ENCODE measurements around the gene RAPGEF5.
"Not testable (repeated sequence)": the region's sequence is repeated elsewhere in the genome, so short reads cannot be mapped to it uniquely, and the experiment has no call there.

Gene RAPGEF5

DNA sequence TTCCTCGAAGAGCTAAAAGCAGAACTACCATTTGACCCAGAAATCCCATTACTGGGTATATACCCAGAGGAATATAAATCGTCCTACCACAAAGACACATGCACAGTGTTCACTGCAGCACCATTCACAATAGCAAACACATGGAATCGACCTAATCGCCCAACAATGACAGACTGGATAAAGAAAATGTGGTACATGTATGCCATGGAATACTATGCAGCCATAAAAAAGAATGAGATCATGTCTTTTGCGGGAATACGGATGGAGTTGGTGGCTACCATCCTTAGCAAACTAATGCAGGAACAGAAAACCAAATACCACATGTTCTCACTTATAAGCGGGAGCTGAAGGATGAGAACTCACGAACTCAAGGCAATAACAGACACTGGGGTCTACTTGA lies 276.7 kb downstream of the RAPGEF5 start:
- not testable (repeated sequence) for DNase-seq (ENCODE audit: low read depth)

DNA sequence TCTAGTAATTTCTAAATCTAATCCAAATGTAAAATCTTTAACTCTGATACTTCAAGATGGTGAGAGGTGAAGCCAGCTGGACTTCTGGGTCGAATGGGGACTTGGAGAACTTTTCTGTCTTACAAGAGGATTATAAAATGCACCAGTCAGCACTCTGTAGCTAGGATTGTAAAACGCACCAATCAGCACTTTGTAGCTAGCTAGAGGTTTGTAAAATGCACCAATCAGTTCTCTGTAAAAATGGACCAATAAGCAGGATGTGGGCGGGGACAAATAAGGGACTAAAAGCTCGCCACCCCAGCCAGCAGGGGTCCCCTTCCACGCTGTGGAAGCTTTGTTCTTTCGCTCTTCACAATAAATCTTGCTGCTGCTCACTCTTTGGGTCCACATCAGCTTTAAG lies 278.1 kb downstream of the RAPGEF5 start:
- not testable (repeated sequence) for DNase-seq (ENCODE audit: low read depth)

DNA sequence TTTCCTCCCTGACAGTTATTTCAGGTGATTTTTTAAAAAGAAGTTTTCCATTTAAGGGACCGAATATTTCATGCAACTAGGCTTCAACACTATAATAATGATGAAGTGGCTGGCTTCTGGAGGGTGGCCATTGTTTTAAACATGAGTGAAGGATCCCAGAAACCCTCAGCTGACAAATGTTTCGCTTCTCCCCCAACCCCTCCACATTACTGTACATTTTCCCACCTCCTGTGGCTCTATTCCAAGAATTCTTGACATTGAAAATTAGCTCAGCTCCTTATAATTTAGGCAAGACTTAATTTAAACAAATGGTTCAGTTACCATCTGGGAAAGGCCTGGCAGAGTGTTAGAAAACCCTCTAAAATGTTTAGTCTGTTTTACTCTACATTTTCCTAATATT lies 281.4 kb downstream of the RAPGEF5 start:
- no peak for DNase-seq (ENCODE audit: low read depth)

DNA sequence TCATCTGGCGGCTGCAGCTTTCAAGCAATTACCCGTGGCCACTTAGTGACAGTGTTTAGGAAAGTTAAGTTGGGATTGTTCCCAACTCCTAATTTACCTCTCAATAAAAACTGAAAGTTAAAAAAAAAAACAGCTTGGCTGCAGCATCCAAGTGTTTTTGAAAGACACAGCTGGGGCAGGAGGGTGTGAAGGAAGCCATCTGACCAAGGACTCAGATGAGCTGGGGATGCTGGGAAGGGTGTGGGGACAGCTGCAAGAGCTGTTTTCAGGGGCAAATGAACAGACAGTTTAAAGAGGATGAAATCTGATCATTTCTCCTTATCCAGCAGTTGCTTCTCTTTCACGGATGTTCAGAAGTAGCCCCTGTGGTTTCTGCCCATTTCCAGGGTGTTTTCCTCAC lies 282.1 kb downstream of the RAPGEF5 start:
- no peak for DNase-seq (ENCODE audit: low read depth)
